GM21381 (cell line): Measurements from ENCODE around the gene ABTB2.
A peak's percentile ranks its signal among the peaks of the same experiment; 100 is the strongest.

Experiments
- ATAC-seq: cut with Tn5 transposase; IDR thresholded peaks from one replicate; pipeline ENCODE4 v1.9.1; 2021; ENCODE audit warnings: mild to moderate bottlenecking, moderate library complexity; ENCODE audit not compliant: unreplicated experiment

ABTB2 gene

DNA sequence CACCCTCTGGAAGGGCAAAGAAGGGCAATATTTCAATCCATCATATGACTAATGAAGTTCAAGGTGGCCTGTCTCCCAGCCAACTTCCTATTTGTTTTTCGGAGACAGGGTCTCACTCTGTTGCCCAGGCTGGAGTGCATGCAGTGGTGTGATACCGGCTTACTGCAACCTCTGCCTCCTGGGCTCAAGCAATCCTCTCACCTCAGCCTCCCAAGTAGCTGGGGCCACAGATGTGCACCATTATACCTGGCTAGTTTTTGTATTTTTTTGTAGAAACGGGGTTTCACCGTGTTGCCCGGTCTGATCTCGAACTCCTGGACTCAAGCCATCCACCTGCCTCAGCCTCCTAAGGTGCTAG is 13.4 kb downstream of the ABTB2 start:
- no peak for ATAC-seq

GRCh38 chr11:34343686-34344085 is 14.1 kb downstream of the ABTB2 start:
- ATAC-seq = no peak

- no peak for ATAC-seq
Measured at GRCh38 chr11:34343153-34343552, 14.7 kb downstream of the ABTB2 start.

- ATAC-seq = no peak
Measured at GRCh38 chr11:34341931-34342533, 15.8 kb downstream of the ABTB2 start.

- ATAC-seq = no peak
Measured at GRCh38 chr11:34341096-34341495, 16.7 kb downstream of the ABTB2 start.

DNA sequence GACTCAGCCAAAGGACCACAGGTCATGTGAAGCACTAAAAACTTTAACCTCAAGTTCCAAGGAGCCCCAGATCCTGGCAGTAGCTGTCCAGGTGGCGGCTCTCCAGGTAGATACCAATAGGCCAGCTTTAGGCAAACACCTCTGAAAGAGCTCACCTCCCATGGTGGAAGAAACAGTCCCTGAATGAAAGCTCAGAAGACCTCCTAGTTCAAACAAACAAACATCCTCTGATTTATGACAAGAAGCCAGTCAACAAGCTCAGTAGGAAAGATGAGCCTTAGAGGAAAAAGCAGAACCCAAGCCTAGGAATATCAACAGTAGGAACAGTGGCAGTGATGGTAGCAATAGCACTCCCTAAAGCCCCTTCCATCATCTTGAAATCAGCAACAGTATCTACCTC is 17.2 kb downstream of the ABTB2 start:
- no peak for ATAC-seq

GRCh38 chr11:34339149-34340064 is 18.4 kb downstream of the ABTB2 start:
- ATAC-seq = peak; percentile 81

GRCh38 chr11:34337016-34337415 is 20.8 kb downstream of the ABTB2 start:
- ATAC-seq = no peak

- ATAC-seq = no peak
Measured at GRCh38 chr11:34335801-34336200, 22.0 kb downstream of the ABTB2 start.

DNA sequence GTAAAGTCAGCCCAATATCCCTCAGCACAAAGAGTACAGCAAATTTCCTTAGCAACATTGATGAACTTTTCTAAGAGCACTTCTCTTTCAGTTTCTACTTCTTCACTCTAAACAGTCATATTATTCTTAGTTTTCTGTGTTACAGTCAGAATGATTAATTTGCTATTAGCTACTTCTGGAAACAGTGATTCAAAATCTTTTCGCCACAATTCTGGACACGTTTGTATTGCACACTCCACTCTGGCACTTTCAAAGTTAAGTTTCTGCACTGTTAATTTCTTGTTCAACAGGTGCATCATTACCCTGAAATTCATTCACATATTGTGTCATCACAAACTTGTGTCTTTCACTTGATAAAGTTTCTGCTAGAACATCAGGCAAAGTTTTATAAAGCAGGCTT is 22.5 kb downstream of the ABTB2 start:
- no peak for ATAC-seq

DNA sequence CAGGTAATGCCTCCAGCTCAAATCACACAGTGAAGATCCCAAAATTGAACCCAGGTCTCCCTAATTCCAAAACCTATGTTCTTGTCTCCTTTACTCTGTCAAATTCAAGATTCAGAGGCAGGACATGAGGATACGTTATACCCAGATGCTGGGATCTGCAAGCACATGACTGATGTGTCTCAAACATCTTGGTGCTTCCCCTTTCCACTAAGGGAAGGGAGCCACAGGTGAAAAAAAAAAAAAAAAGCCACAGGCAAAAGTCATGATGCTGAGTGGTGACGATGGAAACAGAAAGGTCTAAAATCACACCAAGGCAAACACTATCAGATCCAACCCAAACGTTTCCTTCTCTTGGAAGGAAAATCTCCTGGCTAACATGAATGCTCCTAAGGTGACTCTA is 24.0 kb downstream of the ABTB2 start:
- ATAC-seq = no peak

DNA sequence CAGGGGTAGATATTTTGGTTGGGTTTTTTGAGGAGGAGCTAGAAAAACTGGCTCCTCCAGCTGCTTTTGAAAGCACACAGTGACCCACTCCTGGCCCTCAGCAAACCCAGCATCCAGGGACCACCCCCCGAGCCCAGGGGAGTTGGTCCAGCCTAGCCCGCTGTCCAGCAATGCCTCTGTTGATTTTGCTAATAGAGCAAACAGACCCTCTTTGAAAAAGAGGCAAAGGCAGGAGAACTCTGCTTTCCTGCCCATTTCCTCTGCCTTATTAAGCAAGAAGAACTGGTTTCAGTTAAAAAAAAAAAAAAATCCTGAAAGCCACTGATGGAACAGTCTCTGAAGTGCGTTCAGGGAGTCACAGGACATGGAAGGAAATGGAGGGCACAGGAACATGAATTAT is 25.3 kb downstream of the ABTB2 start:
- no peak for ATAC-seq

DNA sequence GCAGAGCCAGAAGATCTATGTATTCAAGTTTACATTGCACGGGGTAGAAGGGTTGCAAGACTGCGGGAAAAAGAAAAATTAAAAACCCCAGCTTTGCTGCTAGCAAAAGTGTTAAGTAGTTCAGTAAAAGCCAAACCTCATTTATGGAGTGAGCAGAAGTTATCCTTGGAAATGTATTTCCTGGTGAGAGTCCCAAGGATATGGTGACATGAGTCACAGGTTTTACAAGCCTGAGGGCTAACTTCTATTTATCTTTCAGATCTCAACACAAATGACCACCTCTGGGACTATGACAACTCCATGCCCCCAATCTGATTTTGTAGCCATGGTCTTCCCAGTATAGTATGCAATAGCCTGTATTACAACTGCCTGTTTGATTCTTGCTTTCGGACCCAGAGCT is 26.1 kb downstream of the ABTB2 start:
- no peak for ATAC-seq

GRCh38 chr11:34331329-34331728 is 26.5 kb downstream of the ABTB2 start:
- no peak for ATAC-seq

DNA sequence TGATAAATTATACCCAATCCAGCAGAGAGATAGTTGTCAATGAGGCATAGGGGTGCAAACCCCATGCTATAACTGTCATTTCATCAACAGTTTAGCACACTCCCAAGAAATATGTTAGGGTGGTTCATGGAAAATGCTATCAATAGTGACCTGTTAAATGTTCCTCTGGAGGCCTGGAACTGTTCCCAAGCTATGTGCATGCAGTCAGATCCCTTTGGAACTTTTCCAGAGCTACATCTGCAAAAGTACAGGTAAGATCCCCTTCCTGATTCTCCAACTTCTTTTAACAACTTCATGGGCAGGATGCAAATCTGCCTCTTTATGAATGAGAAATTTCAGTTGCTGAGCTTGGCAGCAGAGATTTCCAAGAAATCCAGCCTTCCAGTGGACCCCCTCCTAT is 27.2 kb downstream of the ABTB2 start:
- ATAC-seq = no peak

GRCh38 chr11:34329876-34330275 is 27.9 kb downstream of the ABTB2 start:
- ATAC-seq = no peak

DNA sequence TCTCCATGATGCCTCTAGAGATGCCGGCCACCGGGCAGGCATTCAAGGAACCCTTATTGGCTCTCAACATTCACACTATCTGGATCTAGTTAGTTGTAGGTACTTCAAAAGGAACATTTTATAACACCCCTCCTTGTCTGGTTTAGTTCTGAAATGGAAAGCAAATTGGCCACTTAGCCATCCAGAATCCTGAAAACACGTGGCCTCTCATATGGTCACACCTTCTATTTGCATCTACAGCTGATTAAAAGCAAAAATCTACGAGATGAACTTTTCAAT is 29.2 kb downstream of the ABTB2 start:
- ATAC-seq = no peak

DNA sequence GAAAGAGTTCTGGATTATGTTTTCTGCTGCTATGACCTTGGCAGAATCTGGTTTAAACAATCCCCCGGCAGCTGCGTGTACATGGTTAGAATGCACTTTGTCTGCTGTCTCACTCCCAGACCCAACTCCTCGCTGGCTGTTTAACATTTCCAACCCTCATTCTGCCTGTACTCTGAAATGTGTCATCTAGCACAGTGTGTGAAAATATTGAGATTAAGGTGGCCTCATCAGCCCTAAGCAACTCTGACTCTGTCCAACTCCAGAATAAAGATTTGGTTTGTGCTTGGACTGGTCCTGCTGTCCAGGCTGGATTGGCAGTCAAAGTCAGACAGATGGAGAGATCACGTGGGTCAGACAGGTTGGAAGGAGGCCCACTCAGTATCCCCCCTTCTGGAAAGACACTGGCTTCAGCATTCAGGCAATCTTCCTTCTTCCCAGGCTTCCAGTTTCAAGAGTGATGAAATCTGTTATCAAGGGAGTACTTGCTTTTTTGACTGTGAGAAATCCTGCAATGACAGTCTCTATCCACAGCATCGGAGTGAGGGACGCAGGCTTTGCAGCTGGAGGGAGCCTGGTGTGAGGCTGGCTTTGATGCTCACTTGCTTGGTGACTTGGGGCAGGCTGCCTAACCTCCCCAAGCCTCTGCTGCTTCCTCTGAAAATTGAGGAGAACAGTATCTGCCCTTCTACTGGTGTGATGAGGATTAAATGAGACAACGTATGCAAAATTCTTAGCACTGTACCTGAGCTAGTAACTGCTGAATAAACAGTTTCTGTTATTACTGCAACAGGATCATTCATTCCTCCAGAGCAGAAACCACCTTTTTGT is 29.8 kb downstream of the ABTB2 start:
- no peak for ATAC-seq

DNA sequence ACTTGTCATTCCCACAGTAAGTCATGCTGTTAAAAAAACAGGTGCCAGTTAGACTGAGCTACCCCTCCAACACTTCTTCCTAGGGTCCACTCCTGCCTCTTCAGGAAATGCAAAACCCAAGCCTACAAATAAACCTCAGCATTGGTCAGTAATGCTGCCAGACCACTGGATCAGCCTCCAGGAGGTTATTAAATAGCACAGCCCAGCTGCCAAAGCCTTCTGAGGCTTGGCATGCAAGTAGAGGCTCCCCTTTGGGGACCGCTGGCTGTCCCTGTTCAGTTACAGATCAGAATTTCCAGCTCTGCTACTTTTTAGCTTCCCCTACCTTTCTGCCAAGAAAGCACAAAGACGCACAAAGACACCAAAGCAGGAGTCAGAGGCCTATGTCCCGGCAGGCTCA is 33.3 kb downstream of the ABTB2 start:
- no peak for ATAC-seq

DNA sequence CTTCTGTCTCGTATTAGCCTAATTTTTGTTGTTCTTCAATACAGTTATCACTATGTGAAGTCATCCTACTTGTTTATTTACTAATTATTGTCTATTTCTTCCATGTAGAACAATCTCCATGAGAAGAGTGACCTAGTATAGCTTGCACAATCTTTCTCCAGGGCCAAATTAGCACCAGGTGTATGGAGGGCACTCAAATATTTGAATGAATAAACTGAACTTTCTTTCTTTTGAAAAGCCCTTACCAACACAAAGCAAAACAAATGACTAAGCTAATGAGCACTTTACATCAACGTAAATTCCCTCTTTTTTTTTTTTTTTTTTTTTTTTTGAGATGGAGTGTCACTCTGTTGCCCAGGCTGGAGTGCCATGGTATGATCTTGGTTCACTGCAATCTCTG is 34.2 kb downstream of the ABTB2 start:
- no peak for ATAC-seq

DNA sequence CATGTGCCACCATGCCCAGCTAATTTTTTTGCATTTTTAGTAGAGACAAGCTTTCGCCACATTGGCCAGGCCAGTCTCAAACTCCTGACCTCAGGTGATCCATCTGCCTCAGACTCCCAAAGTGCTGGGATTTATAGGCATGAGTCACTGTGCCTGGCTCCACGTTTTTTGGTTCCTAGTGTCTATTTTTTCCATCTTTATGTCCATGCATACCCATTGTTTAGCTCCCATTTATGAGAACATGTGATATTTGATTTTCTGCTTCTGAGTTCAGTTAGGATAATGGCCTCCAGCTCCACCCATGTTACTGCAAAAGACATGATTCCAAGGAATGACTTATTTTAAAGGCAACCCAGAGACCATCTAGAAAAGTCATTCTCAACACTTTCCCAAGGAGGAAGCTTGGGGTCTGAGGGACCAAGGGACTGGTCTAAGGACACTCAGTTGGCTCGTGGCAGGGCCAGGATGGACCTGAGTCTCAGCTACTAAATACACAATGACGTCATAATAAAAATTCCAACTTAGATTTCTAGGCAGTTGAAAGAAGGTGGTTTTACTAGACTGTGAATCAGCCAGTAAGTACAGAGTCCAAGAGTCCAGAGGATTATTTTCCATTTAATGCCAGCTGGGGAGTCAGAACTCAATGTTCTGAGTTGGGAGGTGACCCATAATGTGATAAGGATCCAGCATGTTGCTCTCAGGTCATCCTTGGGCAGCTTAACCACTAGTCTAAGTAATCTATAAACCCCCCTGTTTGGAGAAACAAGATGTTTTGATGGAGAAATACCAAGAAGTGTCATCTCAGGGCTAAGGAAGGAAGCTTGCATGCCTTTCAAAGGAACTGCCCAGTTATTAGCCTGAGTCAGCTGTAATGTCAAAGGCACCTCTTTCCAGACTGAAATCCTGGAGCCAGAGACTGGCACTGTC is 39.4 kb downstream of the ABTB2 start:
- ATAC-seq = no peak
